Activated B cell treated with CpG ODN at 0.5 μM for 24 hours (primary cell): ENCODE data around the gene ZSCAN30. TPM values are rescaled to one million over a fixed set of nuclear protein-coding genes. Genes with fewer than 3 reads are reported as not detected.
A peak's percentile ranks its signal among the peaks of the same experiment; 100 is the strongest.

Source experiments
- ATAC-seq: fragments of 200-7000 bp; cut with Tn5 transposase; one replicate; pipeline ENCODE4 v1.10.0; 2021; ENCODE audit warnings: low read depth, mild to moderate bottlenecking, moderate library complexity
- CTCF ChIA-PET: fragments of 350-600 bp; sonication (Branson Sonifier 250); formaldehyde crosslinking; loops from one replicate; lab custom pipeline; 2021; ENCODE audit warnings: antibody characterized with exemption; lab: Charles Lee
- POLR2A ChIA-PET: fragments of 350-600 bp; sonication (Branson Sonifier 250); formaldehyde crosslinking; loops from one replicate; lab custom pipeline; 2021; ENCODE audit warnings: antibody characterized with exemption; lab: Charles Lee
- DNase-seq: peaks from one replicate; pipeline ENCODE4 v3.0.0; 2022
- H3K27ac Mint-ChIP-seq: one replicate; pipeline ENCODE4 v1.8.0; 2020; ENCODE audit warnings: mixed read lengths
- H3K27me3 Mint-ChIP-seq: one replicate; pipeline ENCODE4 v1.8.0; 2021; ENCODE audit warnings: mixed read lengths
- H3K36me3 Mint-ChIP-seq: one replicate; pipeline ENCODE4 v1.8.0; 2021; ENCODE audit warnings: low read depth, mixed read lengths
- H3K4me1 Mint-ChIP-seq: one replicate; pipeline ENCODE4 v1.8.0; 2021; ENCODE audit warnings: mixed read lengths
- H3K4me3 Mint-ChIP-seq: one replicate; pipeline ENCODE4 v1.8.0; 2020; ENCODE audit warnings: mild to moderate bottlenecking, mixed read lengths
- H3K9me3 Mint-ChIP-seq: one replicate; pipeline ENCODE4 v1.8.0; 2020; ENCODE audit warnings: mixed read lengths
- CTCF ChIP-seq: fragments of 200-600 bp; IDR thresholded peaks from one replicate; pipeline ENCODE4 v1.8.0; 2022; ENCODE audit warnings: antibody characterized with exemption, mild to moderate bottlenecking
- intact Hi-C: fragments of 100-400 bp; cut with micrococcal nuclease; formaldehyde crosslinking; loops from one replicate; pipeline ENCODE4 v1.15.1; 2024
- total RNA-seq: library from RNA; stranded (reverse); gene quantifications from 2 replicates; pipeline ENCODE4 v1.2.3, GENCODE V29; 2022

ZSCAN30 gene
- total RNA-seq, 1 donor from 2014 or later: 23.8 TPM

- ChIA-PET CTCF (interaction anchor here (1.0 to 2.1 kb wide), 2 partner anchors 20 to 160 kb away, joined by 3 to 6 read pairs; no protein-coding TSS in a partner anchor), POLR2A (interaction anchor here (1.1 to 1.8 kb wide), 2 partner anchors 19 to 42 kb away, joined by 8 read pairs; partner anchors contain the start of gene ZSCAN30)
- H3K27ac Mint-ChIP-seq: peak overlapping the region; percentile 90
- no peak for DNase-seq
- TF ChIP-seq CTCF: no peak
- peaks cover 43% of the 10 kb centered on the region for H3K4me1 Mint-ChIP-seq
- no peaks in the 10 kb centered on the region for H3K27me3 Mint-ChIP-seq
- peak; percentile 94 for ATAC-seq
- peaks cover 25% of the 10 kb centered on the region for H3K9me3 Mint-ChIP-seq
- intact Hi-C loops: loop anchor here (1.0 to 2.0 kb wide), 2 partner anchors 20 to 43 kb away; partner anchors contain the start of gene ZSCAN30
- H3K4me3 Mint-ChIP-seq: peak overlapping the region; percentile 60
- H3K36me3 Mint-ChIP-seq: peaks cover 90% of the 10 kb centered on the region
Measured at GRCh38 chr18:35247412-35248249, 42.4 kb downstream of the ZSCAN30 start.

- peak overlapping the region; percentile 45 for H3K4me3 Mint-ChIP-seq
Measured at GRCh38 chr18:35246831-35247230, 43.2 kb downstream of the ZSCAN30 start.

GRCh38 chr18:35245719-35246317 lies 44.2 kb downstream of the ZSCAN30 start:
- peaks cover 25% of the 10 kb centered on the region for H3K9me3 Mint-ChIP-seq
- ChIA-PET CTCF (interaction anchor here (0.9 to 1.2 kb wide), 3 partner anchors 8 to 239 kb away, joined by 3 to 5 read pairs (median 3); no protein-coding TSS in a partner anchor), POLR2A (interaction anchor here (1.1 to 2.9 kb wide), 6 partner anchors 20 to 99 kb away, joined by 3 to 10 read pairs (median 6); partner anchors contain the start of genes ZNF24 and ZSCAN30)
- no peaks in the 10 kb centered on the region for H3K27me3 Mint-ChIP-seq
- H3K4me3 Mint-ChIP-seq: no peak overlapping the region
- intact Hi-C loops: no loop called here
- H3K36me3 Mint-ChIP-seq: peaks cover 88% of the 10 kb centered on the region
- DNase-seq (no peak), ATAC-seq (no peak)
- H3K27ac Mint-ChIP-seq: no peak overlapping the region
- no peak for TF ChIP-seq CTCF
- peaks cover 49% of the 10 kb centered on the region for H3K4me1 Mint-ChIP-seq

More at GRCh38 chr18:35246831-35247230, 43.2 kb downstream of the ZSCAN30 start:
- no peak for TF ChIP-seq CTCF
- Mint-ChIP-seq H3K36me3 (peaks cover 88% of the 10 kb centered on the region), H3K9me3 (peaks cover 25% of the 10 kb centered on the region), H3K27me3 (no peaks in the 10 kb centered on the region), H3K4me1 (peaks cover 47% of the 10 kb centered on the region), H3K27ac (peak overlapping the region; percentile 90)
- no peak for ATAC-seq
- intact Hi-C loops: no loop called here
- ChIA-PET POLR2A (interaction anchor here (0.6 to 2.9 kb wide), 6 partner anchors 20 to 346 kb away, joined by 3 to 10 read pairs (median 8); partner anchors contain the start of genes ZNF24 and ZSCAN30), CTCF (interaction anchor here (2.1 kb wide), 1 partner anchor 21 kb away, joined by 6 read pairs; no protein-coding TSS in a partner anchor)
- DNase-seq: no peak

GRCh38 chr18:35244671-35245070 lies 45.4 kb downstream of the ZSCAN30 start:
- Mint-ChIP-seq H3K4me3 (no peak overlapping the region), H3K27ac (no peak overlapping the region), H3K27me3 (no peaks in the 10 kb centered on the region), H3K36me3 (peaks cover 80% of the 10 kb centered on the region), H3K4me1 (peaks cover 53% of the 10 kb centered on the region), H3K9me3 (peaks cover 25% of the 10 kb centered on the region)
- no peak for TF ChIP-seq CTCF
- CTCF ChIA-PET: interaction anchor here (1.7 kb wide), 1 partner anchor 109 kb away, joined by 3 read pairs; no protein-coding TSS in a partner anchor
- intact Hi-C loops: loop anchor here (5.0 kb wide), 1 partner anchor 338 kb away; the partner anchor contains the start of gene GALNT1
- no peak for ATAC-seq
- no peak for DNase-seq
- POLR2A ChIA-PET: interaction anchor here (2.7 to 2.9 kb wide), 2 partner anchors 23 to 100 kb away, joined by 10 to 19 read pairs; partner anchors contain the start of gene ZNF24
